G401 (cell line): ENCODE measurements around the gene MZF1. TPM values are rescaled to one million over a fixed set of nuclear protein-coding genes. Genes with fewer than 3 reads are reported as not detected.

ENCODE experiments used
- DNase-seq: peaks from one replicate; pipeline ENCODE4 v3.0.0-alpha.2; 2015; ENCODE audit warnings: low spot score
- in situ Hi-C: cut with HindIII; loops from 2 replicates; pipeline ENCODE4 v1.10.0; 2016; ENCODE audit warnings: low sequenced_read_pairs, mixed read lengths
- total RNA-seq: library from RNA; depleted of rRNA; stranded (reverse); fragments of >200 nt; shearing (Covaris generic); gene quantifications from 2 replicates; pipeline ENCODE4 v1.2.3, GENCODE V29; 2014

The MZF1 gene
- total RNA-seq, 1 experiment from 2014 or later = 9.4 TPM

- in situ Hi-C loops = no loop called here
- no peak for DNase-seq
Measured at GRCh38 chr19:58557221-58558065, 15.7 kb downstream of the MZF1 start.

DNA sequence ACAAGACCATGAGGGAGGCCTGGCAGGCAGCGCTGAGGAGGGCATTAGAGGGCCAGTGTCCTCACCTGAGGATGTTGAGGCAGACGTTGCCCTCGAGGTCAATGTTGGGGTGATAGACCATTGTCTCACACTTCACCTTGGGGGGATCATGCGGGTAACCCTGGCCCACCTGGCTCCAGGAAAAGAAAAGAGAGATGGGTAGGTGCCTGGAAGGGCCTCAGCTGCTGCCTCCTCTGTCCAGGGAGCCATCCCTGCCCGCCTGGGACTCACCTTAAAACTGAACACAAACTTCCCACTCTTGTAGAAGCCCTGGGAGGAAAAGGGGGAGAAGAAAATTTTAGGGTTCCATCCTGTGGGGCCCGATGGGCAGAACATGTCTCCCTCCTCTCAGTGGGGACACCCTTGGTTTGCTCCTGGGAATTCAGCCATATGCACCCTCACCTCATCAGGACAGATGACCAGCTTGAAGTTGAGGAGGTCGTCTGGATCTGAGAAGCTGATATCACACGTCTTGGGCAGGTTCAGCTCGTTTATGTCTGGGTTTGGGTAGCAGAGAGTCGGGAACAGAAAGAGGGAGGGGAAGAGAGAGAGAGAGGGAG lies 16.4 kb downstream of the MZF1 start:
- in situ Hi-C loops = no loop called here
- no peak for DNase-seq

DNA sequence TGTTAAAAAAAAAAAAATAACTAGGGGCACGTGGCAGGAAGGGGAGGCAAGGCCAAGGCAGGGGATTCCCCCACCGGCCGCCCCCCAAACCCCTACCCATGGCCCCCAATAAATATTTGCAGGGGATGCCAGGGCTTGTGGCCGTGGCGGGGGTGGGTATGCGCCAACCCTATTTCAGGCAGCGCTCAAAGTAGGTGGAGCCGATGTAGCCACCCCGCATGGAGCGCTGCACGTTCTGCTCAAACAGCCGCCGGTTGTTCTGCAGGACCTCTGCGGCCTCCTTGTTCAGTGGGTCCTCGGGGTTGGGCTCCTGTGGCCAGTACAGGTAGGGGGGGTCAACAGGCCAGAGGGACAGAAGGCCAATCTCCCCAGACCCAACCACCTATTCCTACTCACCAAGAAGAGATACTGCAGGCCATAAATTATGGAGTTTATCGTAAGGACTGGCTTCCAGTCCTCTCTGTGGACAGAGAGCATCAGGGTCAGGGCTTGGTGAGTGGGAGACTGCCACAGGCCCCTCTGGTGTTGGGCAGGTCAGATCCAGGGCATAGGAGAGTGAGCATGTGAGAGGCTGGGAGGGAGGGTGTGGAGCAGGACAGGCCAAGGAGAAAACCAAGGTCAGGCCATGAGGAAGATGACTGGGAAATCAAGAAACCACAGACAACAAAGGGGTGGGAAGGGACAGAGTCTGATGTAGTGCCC lies 17.1 kb downstream of the MZF1 start:
- DNase-seq = no peak
- in situ Hi-C loops = no loop called here

- in situ Hi-C loops = no loop called here
- no peak for DNase-seq
Measured at GRCh38 chr19:58555369-58555885, 17.7 kb downstream of the MZF1 start.

- in situ Hi-C loops = no loop called here
- DNase-seq = peak; percentile 97
Measured at GRCh38 chr19:58554494-58555368, 18.4 kb downstream of the MZF1 start, which contains the start of gene CHMP2A. CHMP2A (minus strand) TSS chr19:58555105; CDS start chr19:58554212, 893 bp downstream.

DNA sequence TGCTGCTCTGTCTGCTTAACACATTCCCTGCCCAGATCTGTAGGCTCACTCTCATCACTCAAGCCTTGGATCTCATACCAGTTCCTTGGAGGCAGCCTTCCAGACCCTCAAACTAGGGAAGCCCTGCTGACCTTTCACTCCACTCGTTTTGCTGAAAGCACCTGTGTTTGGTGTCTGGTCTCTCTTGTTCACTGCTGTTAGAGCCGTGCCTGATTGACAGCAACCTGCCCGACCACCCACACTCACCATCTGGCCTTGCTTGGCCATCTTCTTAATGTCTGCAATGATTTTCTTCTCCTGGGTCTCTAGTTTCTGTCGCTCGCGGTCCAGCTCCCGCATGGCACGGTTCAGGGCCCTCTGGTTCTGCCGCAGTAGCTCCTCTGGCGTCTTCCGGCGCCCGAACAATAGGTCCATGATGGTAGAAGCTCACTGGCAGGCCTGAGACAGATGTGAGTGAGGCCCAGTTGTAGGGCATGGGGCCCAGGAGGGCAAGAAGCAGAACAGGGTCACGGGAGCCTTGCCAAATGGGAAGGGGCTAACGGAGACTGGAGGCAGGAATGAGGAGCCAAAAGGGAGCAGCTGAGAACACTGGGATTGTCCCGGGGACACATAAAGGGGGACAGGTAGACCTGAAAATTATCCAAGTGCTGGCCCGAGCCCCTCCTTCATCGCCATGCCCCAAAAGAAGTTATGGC lies 19.2 kb downstream of the MZF1 start:
- in situ Hi-C loops = no loop called here
- no peak for DNase-seq

DNA sequence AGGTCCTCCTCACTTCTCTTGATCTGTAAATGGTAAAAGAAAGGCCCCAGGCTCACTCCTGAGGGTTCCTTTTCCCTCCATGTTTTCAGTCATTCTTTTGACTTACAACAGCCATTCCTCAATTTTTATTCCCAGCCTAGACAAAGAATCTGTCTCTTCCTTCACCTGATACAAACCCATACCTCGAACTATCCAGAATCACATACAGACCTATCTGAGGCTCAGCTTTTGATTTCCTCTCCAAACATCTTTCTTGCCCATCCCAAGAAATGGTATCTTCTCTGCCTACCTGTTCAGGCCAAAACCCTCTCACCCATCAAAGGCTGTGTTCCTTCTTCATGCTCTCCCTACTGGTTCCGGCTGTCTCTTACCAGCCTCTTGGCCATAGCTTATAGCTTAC lies 20.5 kb downstream of the MZF1 start:
- no peak for DNase-seq
- in situ Hi-C loops = no loop called here

GRCh38 chr19:58551577-58552471 lies 21.3 kb downstream of the MZF1 start:
- in situ Hi-C loops = no loop called here
- DNase-seq = no peak

GRCh38 chr19:58551123-58551497 lies 22.0 kb downstream of the MZF1 start:
- in situ Hi-C loops = no loop called here
- no peak for DNase-seq

- no peak for DNase-seq
- in situ Hi-C loops = no loop called here
Measured at GRCh38 chr19:58550362-58551122, 22.6 kb downstream of the MZF1 start.

GRCh38 chr19:58549664-58550361 lies 23.3 kb downstream of the MZF1 start:
- no peak for DNase-seq
- in situ Hi-C loops = no loop called here

DNA sequence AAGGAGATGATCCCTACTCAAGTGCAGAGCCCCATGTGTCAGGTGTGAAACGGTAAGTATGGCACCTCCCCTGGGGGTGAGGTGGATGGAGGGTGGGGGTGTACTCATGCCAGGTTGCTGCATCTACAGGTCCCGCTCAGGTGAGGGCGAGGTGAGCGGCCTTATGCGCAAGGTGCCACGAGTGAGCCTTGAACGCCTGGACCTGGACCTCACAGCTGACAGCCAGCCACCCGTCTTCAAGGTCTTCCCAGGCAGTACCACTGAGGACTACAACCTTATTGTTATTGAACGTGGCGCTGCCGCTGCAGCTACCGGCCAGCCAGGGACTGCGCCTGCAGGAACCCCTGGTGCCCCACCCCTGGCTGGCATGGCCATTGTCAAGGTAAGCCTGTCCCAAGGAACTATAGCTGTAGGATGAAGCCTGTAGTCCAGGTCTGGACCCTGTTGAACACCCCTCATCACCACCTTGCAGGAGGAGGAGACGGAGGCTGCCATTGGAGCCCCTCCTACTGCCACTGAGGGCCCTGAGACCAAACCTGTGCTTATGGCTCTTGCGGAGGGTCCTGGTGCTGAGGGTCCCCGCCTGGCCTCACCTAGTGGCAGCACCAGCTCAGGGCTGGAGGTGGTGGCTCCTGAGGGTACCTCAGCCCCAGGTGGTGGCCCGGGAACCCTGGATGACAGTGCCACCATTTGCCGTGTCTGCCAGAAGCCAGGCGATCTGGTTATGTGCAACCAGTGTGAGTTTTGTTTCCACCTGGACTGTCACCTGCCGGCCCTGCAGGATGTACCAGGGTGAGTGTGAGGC lies 24.1 kb downstream of the MZF1 start:
- in situ Hi-C loops = no loop called here
- DNase-seq = no peak

DNA sequence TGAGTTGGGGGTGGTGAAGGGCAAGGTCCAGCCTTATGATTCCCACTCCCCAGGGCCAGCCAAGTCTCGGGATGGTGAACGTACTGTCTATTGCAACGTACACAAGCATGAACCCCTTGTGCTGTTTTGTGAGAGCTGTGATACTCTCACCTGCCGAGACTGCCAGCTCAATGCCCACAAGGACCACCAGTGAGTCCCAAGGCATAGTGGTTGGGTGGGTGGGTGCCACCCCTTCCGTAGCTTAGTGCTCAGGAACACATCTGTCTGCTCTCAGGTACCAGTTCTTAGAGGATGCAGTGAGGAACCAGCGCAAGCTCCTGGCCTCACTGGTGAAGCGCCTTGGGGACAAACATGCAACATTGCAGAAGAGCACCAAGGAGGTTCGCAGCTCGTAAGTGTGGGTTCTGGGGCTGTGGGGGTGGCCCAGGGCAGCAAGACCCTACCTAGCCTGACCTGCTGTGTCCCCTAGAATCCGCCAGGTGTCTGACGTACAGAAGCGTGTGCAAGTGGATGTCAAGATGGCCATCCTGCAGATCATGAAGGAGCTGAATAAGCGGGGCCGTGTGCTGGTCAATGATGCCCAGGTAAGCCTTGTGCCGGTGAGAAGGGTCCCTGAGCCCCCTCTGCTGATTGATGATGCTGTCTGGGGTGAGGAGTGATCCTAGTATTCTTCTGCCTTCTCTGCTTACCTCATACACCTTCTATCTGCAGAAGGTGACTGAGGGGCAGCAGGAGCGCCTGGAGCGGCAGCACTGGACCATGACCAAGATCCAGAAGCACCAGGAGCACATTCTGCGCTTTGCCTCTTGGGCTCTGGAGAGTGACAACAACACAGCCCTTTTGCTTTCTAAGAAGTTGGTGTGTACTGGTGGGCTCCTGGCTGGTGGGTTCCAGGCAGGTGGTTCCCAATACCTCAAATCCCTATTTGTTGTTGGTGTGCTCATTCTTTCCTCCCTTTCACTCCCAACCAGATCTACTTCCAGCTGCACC lies 25.5 kb downstream of the MZF1 start:
- in situ Hi-C loops = no loop called here
- DNase-seq = no peak

DNA sequence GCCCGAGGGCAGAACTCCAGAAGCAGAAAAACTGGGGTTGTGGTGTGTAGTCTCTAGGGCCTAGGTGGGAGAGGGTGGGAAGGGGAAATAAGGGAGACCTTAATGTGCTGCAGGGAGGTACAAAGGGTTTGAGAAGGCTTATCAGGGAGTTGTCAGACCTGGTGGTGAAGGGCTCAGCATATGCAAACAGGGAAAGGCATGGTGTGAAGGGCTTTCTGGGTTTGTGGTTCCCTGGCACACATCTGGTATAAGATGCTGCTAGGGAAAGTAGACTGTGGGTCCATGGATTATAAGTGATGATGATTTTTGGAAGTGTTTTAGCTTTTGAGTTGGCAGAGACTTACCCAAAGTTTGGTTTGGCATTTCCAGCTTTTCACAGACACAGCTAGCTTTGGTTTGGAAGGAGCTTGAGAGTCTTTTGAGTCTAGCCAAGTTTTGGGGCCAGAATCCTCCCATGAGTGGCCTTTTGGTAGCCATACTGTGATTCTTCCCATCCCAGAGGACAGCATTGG lies 27.1 kb downstream of the MZF1 start:
- no peak for DNase-seq
- in situ Hi-C loops = no loop called here
